HG03060 (cell line): ENCODE measurements around the gene AURKB.
A peak's percentile ranks its signal among the peaks of the same experiment; 100 is the strongest.
"Not testable (repeated sequence)": the region's sequence is repeated elsewhere in the genome, so short reads cannot be mapped to it uniquely, and the experiment has no call there.

Experiments
- ATAC-seq: cut with Tn5 transposase; IDR thresholded peaks from one replicate; pipeline ENCODE4 v1.9.1; 2021; ENCODE audit warnings: low read depth, moderate number of reproducible peaks; ENCODE audit not compliant: unreplicated experiment

AURKB gene

DNA sequence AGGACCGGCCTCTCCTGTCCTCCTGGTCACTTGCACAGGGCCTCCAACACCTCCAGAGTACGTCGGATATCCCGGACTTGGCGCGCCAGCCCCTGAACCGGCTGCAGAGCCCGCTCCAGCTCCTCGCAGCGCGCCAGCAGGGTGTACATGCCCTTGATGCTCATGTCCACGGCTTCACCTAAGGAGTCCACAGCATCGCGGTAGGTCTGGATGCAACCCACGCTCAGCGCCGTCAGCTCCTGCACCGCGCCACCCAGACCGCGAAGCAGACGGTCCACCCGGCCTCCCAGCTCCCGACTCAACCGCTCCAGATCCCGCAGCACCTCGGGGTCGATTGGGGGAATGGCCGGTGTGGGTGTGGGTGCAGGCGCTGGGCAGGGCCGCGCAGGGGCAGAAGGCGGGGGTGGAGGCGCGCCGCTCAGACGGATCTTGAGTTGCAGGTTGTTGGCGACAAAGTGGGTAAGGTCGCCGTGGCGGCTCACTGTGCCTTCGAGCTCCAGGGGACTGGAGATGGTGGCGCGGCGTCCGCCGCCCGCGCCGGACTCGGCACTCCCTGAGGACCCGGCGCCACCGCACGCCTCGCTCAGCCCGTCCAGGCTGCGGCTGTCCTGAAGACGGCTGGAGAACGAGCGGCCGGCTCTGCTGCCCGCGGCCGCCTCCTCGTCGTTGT is 21.2 kb downstream of the AURKB start:
- ATAC-seq: no peak

GRCh38 chr17:8188263-8188839 is 22.0 kb downstream of the AURKB start:
- ATAC-seq: no peak

DNA sequence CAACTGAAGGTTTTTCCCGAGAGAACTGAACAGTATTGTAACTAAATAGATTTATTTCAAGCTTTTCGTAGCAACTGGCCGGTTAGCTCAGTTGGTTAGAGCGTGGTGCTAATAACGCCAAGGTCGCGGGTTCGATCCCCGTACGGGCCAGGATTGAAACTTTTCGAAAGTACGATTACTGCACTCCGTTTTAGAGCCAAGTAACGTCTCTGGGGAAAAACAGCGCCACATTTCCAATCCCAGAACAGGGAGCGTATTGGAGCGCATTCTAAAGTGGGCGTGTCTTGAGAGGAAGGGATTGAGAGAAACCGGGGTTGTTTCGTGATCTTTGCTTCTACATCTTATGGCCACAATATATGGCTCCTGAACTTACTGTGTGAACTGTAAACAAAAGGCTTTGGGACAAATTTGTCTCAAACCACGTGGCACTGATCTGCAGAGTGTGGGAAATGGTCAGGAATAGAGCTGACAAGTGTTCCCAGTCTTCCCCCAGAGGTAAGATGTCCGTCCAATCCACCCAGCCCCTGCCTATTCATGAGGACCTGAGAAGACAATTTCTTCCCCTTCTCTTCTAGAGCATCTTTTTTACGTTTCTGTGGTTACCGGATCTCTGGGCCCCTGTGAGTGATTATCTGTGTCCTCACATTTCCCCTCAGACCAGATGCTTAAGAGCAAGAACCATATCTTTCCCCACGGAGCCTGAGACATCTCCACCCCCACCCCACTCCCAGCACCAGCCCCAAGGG is 22.7 kb downstream of the AURKB start:
- ATAC-seq: peak; percentile 20

GRCh38 chr17:8186787-8187516 is 23.4 kb downstream of the AURKB start:
- peak; percentile 19 for ATAC-seq

DNA sequence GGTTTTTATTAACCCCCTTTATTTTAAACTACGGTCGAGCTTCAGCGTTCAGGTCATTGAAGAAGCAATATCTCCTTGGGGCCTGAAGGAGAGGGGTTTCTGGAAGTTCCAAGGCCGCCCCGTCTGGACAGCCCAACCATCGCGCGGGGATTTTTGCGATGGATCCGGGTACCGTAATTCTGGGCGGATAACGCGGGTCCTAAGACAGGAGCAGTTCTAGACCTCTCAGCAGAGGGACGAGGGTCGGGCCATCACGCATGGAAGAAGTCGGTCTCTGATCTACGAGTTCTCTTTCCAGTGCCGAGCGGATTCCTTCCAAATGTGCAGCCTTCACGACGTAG is 24.0 kb downstream of the AURKB start:
- ATAC-seq: peak; percentile 0

DNA sequence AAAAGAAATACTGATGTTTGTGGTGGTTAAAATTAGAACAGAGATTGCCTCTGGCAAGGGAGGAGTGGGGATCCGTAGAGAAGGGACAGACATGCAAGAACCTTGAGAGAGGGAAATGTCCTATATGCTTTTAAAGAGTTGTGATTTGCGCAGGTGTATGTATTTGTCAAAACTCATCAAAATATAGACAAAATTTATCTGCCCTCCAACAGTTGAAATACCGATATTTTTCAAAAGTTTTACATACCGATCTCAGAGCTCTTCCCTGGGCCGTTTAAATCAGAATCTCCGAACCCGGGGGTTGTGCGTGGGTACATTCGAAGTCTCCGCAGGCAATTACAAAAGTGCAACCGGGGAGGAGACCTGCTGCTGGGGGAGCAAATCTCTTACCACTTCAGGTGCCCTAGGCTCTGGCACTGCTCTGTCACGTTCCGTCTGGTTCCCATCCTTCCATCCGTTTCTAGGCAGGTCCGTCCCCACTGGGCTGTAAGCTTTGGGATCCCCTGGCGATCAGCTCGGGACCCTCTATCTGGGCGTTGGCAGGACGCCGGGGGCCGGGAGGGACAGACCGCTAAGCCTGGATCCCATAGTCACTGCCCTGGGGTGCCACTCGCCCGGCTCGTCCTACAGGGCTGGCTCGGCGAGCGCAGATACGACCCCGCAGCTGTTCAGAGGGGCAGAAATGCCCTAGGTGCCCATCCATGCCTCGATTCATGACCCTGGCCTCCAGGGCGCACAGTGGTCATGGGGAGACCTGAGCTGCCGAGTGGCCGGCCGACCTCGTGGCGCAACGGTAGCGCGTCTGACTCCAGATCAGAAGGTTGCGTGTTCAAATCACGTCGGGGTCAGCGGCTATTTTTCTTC is 24.6 kb downstream of the AURKB start:
- ATAC-seq: no peak

- ATAC-seq: no peak
These were observed 33.2 kb downstream of the AURKB start for GRCh38 chr17:8176998-8177731.

DNA sequence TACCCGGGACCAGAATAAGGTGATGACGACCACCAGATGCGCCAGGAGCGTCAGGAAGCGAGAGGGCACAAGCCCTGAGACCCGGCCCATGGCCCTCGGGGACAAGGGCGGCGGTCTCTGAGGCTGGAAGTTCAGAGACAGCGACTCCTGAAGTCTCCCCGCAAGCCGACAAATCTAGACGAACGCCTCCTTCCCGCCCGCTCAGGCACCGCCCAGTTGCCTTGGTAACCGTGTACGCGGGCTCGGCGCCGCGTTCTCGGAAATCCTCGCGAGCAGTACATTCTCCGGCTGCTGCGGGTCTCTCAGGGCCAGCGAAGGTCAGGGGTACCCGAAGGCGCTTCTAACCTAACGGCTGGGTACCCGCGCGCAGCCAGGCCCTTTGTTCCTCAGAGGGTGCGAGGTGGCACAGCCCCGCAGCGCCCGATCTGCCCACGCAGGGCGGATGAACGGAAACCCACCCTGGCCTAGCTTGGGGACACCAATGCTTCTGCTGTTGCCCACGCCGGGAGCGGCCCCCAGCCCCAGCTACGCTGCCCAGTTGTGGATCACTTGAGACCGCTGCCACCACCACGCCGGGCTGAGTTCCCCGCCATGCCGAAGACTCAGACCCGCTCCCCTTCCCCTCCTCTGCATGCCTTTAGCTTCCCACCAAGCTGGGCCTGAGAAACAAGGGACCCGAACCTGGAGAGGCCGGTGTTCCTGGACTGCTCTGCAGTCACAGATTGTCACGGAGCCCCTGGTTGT is 34.0 kb downstream of the AURKB start, which contains the start of gene TMEM107:
TSS of gene TMEM107 (minus strand) at position 184 of the 744 bp plus-strand sequence. CDS start at position 90, 94 bp downstream.
- no peak for ATAC-seq

DNA sequence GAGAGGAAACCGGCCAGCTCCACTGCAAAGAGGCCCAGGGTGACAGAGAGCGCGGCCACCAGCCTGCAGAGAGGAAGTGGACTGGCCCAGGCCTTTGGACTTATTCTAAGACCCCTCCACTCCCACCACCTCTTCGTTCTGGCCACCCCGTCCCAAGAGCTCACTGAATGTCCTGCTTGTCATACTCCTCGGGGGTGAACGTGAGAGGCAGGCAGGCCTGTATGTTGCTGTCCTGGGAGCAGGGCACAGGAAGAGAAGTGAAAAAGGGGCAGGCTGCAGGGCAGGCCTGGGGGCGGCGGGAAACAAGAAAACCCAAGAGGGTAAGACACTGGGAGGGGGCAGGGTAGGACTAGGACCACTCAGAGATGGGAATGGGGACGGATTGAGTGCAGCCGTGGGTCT is 34.6 kb downstream of the AURKB start:
- ATAC-seq: no peak

DNA sequence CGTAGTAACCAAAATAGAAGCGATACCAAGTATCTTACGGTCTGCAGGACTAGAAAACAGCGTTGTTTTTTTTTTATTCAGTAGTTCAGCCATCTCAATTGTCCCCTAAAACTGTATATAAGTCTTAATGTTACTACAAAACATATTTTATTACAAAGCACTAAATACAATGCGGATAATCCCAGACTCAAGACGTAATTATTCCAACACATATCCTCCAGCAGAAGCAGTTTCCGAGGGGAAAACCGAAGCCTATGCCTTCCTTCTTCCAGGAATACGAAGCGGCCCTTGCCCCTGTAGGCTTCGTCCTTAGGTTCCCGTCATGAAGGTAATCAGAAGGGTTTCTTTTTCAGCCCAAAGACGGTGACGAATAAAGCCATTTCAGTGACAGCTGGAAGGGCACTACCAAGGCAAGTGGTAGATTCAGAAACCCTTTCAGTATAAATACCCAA is 36.5 kb downstream of the AURKB start:
- no peak for ATAC-seq

GRCh38 chr17:8173056-8173870 is 37.1 kb downstream of the AURKB start:
- ATAC-seq: peak; percentile 77

GRCh38 chr17:8170186-8170585 is 40.2 kb downstream of the AURKB start:
- ATAC-seq: not testable (repeated sequence)

DNA sequence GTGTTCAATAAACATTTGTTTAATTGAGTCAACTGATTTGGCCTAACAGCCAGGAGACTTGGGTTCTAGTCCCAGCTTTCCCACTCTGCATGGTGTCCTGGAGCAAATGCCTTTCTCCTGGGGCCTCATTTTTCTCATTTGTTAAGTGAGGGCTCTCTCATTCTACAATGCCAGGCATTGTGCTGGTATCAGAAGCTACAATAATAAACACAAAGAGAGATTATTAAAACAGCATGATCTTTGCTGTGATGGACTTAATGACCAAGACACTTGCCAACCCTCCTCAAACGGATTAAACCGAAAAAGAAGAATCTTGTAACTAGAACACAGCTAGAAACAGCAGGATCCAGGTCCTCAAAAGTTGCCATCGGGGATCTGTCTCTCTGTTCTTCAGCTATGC is 42.8 kb downstream of the AURKB start:
- ATAC-seq: no peak

GRCh38 chr17:8166731-8167130 is 43.6 kb downstream of the AURKB start:
- ATAC-seq: no peak

DNA sequence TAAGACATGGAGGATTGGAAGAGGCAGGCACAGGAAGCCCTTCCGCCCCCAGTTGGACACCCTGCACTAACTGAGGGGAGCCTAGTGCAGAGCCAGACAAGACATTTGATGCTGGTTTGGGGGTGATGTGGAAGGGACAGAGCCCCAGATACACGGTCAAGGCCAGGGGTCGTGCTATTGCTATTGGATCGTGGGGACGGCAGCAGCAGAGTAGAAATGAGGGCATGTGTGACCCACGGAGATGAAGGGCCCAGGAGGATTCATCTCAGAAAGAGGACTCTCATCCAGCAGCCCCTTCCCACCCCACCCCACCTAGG is 45.6 kb downstream of the AURKB start:
- no peak for ATAC-seq

DNA sequence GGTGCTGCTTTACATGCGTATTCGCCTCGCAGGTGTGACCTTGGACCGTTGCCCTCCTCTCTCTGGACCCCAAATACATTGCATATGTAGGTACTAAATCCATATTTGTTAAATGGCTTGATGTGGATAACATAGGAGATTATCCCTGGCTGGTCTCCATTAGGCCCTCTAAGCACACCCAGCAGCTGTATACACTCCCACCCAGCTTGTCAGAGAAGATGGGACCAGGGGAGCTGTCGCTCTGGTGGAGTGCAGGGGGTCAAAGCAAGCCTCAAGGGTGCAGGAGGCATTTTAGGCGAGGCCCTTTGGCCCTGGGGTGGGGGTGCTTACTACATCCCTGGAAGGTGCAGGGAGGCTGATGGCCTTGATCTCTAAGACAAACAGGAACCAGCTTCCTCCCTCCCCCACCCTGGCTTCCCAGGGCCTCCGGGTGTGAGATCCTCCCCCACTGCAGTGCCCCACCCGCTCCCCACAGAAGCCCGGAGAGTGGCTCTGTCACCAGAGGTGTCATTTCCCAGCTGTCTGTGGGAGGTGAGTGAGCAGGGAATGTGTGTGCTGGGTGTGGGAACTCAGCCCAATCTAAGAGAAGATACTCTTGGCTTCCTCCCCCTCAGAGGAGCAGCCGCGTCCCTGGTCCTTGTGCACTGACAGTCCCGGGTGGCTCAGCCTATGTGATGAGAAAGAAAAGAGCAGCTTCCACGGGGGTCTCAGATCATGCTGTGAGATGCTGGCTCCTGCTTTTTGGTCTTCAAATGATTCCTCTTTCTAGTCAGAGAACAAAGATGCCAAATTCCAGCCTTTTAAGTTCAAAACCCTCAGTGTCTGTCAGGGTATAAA is 46.2 kb downstream of the AURKB start:
- no peak for ATAC-seq
